Effector memory CD4-positive, alpha-beta T cell (primary cell): ENCODE data around the gene BSPH1.
"Not testable (repeated sequence)": the region's sequence is repeated elsewhere in the genome, so short reads cannot be mapped to it uniquely, and the experiment has no call there.

ENCODE experiments used
- DNase-seq, 3 donors: peaks; one replicate each; pipeline ENCODE4 v3.0.0-alpha.2; 2020
- H3K27ac ChIP-seq: 2 replicates; pipeline ENCODE4 v1.7.0; 2013; ENCODE audit warnings: mild to moderate bottlenecking, low read length, moderate library complexity; ENCODE audit not compliant: insufficient read depth, poor library complexity, severe bottlenecking
- H3K27me3 ChIP-seq: replicated peaks from 2 replicates; pipeline ENCODE4 v1.7.0; 2013; ENCODE audit warnings: mild to moderate bottlenecking, low read length; ENCODE audit not compliant: insufficient read depth, control insufficient read depth, poor library complexity, severe bottlenecking
- H3K36me3 ChIP-seq: 2 replicates; pipeline ENCODE4 v1.7.0; 2013; ENCODE audit warnings: mild to moderate bottlenecking, low read length, moderate library complexity; ENCODE audit not compliant: control insufficient read depth, insufficient read depth
- H3K4me1 ChIP-seq: 2 replicates; pipeline ENCODE4 v1.7.0; 2013; ENCODE audit warnings: low read length, mild to moderate bottlenecking; ENCODE audit not compliant: control insufficient read depth, insufficient read depth, poor library complexity, severe bottlenecking
- H3K4me3 ChIP-seq: 2 replicates; pipeline ENCODE4 v1.7.0; 2013; ENCODE audit warnings: low read length, low read depth, mild to moderate bottlenecking; ENCODE audit not compliant: insufficient read depth, poor library complexity, severe bottlenecking
- H3K9me3 ChIP-seq: 2 replicates; pipeline ENCODE4 v1.7.0; 2013; ENCODE audit warnings: mild to moderate bottlenecking, low read length, moderate library complexity; ENCODE audit not compliant: control insufficient read depth

Gene BSPH1

DNA sequence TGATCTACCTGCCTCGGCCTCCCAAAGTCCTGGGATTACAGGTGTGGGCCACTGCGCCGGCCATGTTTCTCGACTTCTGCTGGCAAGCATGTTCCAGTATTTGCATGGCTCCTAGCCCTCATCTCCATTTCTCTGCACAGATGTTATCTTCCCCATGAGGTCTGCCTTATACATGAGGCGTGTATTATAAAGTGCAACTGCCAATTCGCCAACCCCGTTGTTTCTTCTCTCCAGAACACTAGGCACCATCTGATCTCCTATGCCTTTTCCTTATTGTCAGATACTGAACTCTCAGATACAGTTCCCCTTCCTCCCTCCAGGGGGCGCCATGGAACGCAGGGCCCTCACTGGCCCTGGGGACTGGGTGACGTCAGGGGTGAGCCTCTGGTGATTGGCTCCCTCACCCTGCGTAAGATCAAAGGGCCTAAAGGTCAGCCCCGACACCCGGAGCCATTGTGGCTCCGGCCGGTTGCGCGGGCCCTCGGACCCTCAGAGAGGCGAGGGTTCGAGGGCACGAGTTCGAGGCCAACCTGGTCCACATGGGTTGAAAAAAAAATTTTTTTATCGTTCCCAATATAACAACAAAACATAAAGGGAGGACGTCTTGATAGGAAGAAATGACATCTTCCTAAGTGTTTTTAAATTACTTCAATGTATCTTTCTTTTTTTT lies 42.0 kb downstream of the BSPH1 start:
- not testable (repeated sequence) for DNase-seq, H3K36me3 ChIP-seq, H3K4me1 ChIP-seq, H3K27ac ChIP-seq, H3K4me3 ChIP-seq, H3K9me3 ChIP-seq, H3K27me3 ChIP-seq

DNA sequence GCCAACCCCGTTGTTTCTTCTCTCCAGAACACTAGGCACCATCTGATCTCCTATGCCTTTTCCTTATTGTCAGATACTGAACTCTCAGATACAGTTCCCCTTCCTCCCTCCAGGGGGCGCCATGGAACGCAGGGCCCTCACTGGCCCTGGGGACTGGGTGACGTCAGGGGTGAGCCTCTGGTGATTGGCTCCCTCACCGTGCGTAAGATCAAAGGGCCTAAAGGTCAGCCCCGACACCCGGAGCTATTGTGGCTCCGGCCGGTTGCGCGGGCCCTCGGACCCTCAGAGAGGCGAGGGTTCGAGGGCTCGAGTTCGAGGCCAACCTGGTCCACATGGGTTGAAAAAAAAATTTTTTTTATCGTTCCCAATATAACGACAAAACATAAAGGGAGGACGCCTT lies 63.4 kb downstream of the BSPH1 start:
- H3K27me3 ChIP-seq, H3K36me3 ChIP-seq, H3K9me3 ChIP-seq, H3K4me1 ChIP-seq, H3K4me3 ChIP-seq, DNase-seq, H3K27ac ChIP-seq: not testable (repeated sequence)

DNA sequence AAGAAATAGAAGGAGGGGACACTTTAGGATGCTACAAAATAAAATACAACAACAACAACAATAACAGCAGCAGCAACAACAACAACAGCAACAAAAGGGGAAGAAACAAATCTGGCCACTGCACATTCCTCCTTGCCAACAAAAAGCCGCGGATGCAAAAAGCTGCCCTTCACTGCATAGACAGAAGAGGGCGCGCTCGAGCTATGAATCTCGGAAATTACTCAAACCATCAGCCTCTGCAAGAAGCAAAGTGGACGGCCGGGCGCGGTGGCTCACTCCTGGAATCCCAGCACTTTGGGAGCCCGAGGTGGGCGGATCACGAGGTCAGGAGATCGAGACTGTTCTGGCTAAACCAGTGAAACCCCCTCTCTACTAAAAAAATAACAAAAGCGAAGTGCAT lies 71.9 kb downstream of the BSPH1 start:
- not testable (repeated sequence) for H3K36me3 ChIP-seq, DNase-seq, H3K4me3 ChIP-seq, H3K27me3 ChIP-seq, H3K4me1 ChIP-seq, H3K27ac ChIP-seq, H3K9me3 ChIP-seq
